Epithelial cell of esophagus (primary cell): ENCODE data around the gene LRRC45.

Source experiments
- DNase-seq: peaks from one replicate; pipeline ENCODE4 v3.0.0; 2010; ENCODE audit warnings: low read depth
- H3K4me3 ChIP-seq: 2 replicates; pipeline ENCODE4 v1.5.1; 2011; ENCODE audit warnings: mild to moderate bottlenecking, low read length, control low read depth
- TF ChIP-seq, protein P1 (sequence below): IDR thresholded peaks from 2 replicates; pipeline ENCODE4 v1.5.1; 2011; ENCODE audit warnings: low read depth, mild to moderate bottlenecking, low read length, control low read depth, inconsistent platforms; ENCODE audit not compliant: insufficient read depth; ENCODE audit errors: missing control alignments

The LRRC45 gene

DNA sequence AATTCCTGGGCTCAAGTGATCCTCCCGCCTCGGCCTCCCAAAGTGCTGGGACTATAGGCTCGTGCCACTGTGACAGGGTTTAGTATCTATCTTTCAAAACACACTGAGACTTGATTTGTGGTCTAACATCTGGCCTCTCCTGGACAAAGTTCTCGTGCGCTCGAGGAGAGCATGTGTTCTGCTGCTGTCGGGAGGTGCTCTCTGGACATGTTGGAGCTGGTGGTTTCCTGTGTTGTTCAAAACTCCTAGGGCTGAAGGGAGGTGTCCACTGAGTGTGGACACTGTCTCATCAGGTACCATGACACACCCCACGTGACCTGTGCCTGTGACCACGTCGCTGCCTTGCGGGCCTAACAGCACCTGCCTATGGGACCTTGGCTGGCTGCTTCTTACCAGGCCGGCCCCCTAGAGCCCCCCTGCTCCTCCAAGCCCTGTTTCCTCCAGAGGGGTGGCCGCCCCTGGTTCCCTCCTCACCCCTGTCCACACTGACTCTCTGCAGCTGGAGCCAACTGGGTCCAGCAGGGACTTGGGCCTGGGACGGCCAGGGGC is 22.9 kb downstream of the LRRC45 start:
- H3K4me3 ChIP-seq: no peak overlapping the region
- no peak for DNase-seq
- TF ChIP-seq, protein P1, sequence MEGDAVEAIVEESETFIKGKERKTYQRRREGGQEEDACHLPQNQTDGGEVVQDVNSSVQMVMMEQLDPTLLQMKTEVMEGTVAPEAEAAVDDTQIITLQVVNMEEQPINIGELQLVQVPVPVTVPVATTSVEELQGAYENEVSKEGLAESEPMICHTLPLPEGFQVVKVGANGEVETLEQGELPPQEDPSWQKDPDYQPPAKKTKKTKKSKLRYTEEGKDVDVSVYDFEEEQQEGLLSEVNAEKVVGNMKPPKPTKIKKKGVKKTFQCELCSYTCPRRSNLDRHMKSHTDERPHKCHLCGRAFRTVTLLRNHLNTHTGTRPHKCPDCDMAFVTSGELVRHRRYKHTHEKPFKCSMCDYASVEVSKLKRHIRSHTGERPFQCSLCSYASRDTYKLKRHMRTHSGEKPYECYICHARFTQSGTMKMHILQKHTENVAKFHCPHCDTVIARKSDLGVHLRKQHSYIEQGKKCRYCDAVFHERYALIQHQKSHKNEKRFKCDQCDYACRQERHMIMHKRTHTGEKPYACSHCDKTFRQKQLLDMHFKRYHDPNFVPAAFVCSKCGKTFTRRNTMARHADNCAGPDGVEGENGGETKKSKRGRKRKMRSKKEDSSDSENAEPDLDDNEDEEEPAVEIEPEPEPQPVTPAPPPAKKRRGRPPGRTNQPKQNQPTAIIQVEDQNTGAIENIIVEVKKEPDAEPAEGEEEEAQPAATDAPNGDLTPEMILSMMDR: no peak

DNA sequence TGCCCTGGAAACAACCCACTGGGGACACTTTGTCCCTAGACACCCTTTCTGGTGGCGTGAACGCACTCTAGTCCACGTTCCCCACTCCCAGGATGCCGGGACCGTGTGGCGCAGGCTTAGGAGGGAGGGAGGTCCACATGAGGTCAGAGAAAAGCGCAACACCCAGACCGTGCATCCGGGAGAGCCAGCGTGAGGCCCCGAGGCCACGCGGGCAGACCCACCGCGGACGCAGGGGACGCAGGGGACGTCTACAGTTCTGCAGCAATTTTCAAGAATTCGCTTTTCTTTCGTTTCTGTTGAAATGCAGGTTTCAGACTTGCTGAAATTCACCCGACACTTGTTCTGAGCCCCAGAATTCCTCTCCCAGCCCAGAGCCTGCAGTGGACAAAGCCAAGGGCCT is 23.8 kb downstream of the LRRC45 start:
- TF ChIP-seq, protein P1: no peak
- no peak overlapping the region for H3K4me3 ChIP-seq
- no peak for DNase-seq

DNA sequence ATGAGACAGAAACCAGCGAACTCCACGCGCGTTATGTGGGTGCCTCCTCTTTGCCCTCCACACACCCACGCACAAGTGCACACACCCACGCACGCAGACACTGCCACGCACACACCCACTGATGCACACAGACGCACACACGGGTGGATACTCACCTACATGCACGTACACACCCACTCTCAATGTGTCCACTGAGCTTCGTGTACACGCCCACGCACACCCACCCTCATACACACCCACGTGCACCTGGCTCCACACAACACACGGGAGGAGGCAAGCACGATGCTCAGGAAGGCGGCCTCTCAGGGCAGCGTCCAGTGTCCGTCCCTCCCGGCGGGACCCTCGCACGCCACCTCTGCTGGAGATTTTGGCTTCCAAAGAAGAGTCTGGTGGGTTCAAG is 24.3 kb downstream of the LRRC45 start:
- no peak for DNase-seq
- no peak overlapping the region for H3K4me3 ChIP-seq
- TF ChIP-seq, protein P1: no peak

DNA sequence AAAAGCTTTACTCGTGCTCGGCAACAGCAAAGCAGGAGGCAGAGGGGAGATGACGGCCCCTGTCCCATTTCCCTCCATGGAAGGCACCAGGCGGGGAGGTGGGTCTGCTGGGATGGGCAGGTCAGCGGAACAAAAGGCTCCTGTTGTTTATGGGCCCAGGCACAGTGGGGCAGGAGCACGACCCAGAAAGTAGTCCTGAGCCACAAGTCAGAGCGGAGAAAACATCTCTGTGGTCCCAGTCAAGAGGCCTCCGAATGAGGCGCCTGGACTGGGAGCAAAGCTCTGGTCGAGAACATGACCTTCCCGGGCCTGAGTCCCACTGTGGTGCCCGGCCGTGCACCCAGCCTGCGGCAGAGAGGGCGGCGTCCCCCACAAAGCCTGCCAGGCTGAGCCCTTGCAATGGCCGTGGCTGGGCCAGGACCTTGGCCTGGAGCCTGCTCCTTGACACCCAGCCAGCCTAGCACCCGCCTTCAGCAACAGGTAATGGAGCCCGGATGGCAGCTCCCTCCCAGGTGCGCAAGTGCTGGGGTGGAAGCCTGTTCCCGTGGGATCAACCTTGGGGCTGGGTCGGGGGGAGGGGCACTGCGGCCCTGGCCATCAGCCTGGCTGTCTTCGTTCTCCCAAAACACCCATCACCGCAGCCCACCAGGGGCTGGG is 24.9 kb downstream of the LRRC45 start:
- TF ChIP-seq, protein P1: no peak
- no peak for DNase-seq
- no peak overlapping the region for H3K4me3 ChIP-seq

DNA sequence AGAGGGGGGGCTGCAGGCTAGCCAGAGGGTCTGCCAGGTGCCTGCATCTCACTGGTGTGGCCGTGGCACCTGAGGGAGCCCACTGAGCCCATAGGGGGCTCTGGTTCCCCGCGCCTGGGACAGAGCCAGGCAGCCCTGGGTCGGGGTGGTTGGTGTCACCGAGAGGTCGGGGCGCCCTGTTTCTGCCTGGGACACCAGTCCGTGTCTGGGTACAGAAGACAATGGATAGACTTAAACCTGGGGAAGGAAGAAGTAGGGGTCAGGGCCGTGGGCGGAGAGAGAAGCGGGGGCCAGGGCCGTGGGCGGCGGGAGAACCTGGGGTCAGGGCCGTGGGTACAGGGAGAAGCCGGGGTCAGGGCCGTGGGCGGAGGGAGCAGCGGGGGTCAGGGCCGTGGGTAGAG is 25.5 kb downstream of the LRRC45 start:
- TF ChIP-seq, protein P1: no peak
- no peak overlapping the region for H3K4me3 ChIP-seq
- no peak for DNase-seq

DNA sequence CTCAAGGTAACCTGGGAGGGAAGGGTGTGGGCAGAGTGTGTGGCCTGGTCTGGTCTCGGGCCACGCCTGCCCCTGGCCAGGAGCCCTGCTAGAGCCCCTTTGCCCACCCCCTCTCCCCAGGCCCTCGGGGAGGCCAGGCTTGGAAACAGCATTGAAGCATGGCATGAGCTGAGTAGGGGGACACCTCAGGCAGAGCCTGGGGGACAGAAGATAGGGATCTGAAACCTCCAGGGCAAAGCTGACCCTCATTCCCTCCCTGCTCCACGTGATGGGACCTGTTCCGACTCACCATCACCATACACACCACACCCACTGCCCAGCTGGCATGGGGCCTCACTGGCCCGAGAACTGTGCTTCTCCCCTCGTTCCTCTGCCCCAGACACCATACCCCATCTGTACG is 26.0 kb downstream of the LRRC45 start:
- TF ChIP-seq, protein P1: no peak
- DNase-seq: no peak
- H3K4me3 ChIP-seq: no peak overlapping the region

DNA sequence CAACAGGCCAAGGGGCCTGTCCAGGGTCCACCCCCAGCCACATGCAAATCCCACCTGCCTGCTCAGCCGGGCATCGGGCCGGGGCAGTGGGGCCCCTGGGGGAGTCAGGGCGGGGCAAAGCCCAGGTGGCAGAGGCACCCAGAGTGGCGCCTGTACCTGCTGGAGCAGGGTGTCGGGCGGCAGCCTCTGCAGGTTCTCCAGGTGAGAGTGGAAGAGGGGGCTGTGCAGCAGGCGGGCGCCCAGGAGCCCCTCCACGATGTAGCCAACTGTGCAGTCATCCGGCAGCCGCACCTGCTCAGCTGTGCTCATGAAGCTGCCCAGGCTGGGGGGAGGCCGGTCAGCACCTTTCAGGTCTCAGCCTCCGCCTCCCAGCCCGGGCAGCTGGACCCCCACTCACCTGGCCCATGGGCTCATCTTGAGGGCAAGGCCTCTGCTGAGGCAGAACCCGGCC is 26.4 kb downstream of the LRRC45 start:
- TF ChIP-seq, protein P1: no peak
- H3K4me3 ChIP-seq: no peak overlapping the region
- DNase-seq: no peak
